ENCODE data around the gene CGNL1.

Gene CGNL1

DNA sequence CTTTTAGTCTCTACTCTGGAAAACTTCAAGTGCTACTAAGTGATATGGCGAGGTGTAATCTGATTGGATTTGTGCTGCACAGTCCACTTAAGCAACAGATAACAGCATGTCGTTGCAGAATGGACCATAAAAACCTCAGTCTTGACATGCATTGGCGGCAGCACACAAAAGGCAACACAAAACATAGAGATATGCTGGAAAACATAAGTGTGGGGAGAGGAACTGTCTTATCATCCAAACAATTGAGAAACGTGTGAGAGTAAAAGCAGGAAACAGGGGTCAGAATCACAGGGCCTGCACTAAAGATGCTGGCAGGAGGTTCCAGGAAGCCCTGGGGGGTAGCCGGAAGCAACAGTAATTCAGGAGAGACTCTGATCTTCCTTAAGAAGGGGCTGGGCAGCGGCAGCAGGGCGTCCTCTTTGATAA lies 82.1 kb downstream of the CGNL1 start:
- no peak for DNase-seq

DNA sequence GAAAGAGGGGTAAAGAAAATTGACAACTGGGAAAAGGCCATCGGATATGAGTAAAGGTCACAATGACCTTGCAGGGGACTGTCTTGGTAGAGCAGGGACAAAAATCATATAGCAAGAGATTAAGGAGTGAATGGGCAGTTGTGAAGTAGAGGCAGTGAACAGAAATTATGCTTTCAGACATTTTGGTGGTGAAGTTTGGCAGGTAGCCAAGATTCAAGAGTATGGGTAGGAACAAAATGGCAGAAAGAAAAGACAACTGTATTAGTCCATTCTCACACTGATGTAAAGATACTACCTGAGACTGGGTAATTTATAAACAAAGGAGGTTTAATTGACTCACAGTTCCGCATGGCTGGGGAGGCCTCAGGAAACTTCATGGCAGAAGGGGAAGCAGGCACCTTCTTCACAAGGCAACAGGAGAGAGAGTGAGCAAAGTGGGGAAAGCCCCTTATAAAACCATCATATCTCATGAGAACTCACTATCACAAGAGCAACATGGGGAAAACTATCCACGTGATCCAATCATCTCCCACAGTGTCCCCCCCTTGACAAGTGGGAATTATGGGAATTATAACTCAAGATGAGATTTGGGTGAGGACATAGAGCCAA lies 84.0 kb downstream of the CGNL1 start:
- no peak for DNase-seq

DNA sequence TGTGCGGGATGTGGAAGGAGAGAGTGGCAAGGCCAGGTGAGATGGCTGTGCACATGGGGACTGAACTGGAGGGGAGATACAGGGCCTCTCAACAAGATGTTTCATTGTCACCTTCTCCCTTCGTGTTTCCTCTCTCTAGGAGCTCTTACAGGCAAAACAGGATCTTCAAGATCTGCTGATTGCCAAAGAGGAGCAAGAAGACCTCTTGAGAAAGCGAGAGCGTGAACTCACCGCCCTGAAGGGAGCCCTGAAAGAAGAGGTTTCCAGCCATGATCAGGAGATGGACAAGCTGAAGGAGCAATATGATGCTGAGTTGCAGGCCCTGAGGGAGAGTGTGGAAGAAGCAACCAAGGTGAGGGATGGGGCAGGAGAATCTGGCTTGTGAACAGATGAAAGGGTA lies 85.2 kb downstream of the CGNL1 start:
- DNase-seq, result no peak

DNA sequence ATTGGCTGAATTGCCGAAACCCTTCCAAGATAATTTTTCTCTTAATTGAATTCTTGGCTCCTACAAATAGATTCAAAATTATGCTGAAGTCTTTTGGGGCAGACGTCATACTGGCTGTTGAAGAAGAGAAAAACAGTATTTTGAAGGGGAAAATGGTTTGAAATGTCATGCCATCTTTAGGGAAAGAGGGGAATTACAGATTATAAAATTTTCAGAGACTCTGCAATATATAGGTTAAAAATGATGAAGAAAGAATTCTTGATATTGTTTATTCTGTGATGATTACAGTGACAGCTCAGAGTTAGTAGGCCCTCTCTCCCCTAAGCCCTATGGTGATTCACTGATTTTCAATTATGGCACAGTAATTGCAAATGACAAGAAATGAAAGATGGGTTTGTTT lies 86.1 kb downstream of the CGNL1 start:
- DNase-seq, result no peak

DNA sequence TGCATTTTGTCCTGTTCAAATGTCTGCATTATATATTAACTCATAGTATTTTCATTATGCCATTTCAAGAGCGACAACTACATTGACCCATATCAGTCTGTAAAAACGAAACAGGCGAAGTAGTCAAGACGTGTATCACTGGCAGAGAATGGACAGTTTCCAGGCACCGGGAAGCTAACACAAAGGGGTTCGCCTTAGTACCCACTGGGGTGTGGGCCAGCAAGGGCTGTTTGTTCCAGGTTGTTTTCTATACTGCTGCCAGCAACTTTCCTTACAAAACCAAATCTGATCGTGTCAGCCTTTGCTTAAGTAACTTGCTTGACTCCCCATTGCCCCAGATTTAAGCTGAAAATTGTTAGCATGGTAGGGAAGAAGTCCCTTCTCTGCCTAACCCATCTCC lies 87.1 kb downstream of the CGNL1 start:
- DNase-seq, result no peak

DNA sequence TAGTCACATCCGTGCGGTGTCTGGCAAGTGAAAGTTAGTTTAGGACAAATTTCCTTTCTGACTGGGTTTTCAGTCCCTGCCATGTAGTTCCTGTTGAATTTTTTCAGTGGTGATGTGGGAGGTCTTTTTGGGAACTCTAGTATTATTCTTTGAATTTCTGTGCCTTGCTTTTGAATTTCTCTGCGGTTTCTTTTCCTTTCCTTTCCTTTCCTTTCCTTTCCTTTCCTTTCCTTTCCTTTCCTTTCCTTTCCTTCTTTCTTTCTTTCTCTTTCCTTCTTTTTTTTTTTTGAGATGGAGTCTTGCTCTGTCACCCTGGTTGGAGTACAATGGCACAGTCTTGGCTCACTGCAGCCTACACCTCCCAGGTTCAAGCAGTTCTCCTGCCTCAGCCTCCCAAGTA lies 88.2 kb downstream of the CGNL1 start:
- DNase-seq, result no peak

DNA sequence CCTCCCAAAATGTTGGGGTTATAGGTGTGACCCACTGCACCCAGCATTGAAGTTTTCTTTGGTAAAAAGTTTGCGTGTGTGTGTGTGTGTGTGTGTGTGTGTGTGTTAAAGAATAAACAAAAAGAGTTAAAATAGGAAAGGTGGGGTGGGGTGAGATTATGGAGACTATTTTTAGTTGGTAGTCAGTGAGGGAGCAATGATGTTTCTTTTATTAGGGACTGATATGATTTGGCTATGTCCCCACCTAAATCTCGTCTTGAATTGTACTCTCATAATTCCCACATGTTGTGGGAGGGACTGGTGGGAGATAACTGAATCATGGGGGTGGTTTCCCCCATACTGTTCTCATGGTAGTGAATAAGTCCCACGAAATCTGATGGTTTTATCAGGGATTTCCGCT lies 92.2 kb downstream of the CGNL1 start:
- no peak for DNase-seq

DNA sequence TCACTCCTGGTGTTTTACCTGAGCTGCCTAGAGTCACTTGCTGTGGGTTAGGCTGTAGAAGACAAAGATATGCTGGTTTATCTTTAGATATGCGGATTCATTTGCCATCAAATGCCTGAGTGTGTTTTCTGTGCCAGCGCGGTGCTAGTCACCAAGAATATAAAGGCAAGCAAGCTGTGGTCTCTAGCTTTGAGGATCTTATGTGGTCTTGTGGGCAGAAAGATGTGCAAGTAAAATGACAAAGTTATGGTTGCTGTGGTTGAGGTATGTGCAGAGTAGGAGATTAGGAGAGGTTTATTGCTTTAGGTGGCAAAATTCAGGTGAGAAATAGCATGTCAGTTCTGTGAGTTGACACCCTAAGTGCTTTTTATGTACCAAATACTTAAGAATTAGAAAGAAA lies 94.2 kb downstream of the CGNL1 start:
- DNase-seq, result no peak

DNA sequence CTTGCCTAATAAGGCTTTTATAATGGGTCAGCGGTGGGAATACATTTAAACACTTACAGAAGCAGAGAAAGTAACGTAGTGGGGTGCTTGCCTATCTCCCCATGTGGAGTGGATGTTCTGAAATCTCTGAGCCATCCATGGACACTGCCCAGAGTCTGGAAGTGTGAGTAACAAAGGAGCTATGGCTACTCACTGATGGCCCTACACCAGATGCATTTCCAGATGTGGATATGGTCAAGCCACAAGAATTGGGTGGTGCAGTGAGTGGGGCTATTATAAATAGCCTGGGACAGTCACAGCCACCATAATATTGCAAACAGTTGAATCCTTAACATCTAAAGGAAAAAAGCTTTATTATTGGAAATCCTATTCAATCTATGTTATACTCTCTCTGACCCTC lies 96.6 kb downstream of the CGNL1 start:
- DNase-seq, result no peak

DNA sequence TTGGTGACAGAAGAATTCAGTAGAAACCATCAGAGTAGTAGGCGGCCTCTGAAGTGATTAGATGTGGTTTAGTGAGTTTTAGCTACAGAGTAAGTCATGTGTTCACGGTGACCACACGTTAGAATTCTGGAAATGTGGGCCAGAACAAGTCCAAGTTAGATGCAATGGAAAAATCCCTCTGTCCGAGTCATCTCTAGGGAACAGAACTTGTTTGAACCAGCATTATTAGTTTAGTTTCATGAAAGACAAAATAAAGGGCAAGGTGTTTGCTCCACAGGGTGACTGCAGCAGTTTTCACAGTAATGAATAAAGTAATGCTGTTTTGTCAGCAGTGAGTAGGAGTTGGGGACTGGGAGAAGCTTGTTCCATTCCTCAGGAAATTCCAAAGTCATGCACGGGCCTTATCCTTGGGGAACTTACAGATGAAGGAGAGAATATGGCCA lies 100.2 kb downstream of the CGNL1 start:
- DNase-seq, result no peak

DNA sequence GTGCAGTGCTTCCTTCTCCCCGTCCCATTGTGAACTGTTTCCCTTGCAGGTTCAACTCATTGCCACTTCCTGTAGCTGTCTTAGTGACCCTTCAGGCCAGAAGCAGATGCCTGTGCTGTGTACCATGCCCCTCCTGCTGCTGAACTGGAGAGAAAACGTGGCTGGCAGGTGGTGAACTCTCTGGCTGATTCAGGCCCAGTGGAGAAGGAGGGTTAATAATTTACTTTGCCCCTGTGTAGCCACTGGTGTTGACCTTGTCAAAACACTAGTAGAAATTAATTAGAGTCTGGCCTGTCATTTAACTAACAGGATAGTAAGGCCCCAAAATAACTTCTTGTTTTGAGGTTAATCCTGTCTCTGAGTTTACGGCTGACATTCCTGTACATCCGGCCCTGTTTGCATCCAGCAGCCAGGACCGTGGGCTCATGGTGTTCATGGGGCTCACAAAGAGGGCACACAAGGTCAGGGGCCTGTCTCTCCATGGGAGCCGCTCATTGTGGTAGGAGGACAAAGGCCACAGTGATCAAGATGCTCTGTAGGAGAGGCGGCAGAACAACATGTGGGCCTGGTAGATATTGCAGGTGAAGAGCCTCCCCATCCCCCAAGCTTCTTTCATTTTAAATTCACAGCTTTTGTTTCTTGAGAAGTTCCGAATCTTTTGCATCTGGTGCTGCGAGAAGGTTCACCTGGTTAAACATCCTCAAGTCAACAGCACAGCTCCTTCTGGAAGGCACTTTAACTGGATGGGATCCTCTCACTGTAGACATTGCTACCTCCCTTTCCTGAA lies 101.6 kb downstream of the CGNL1 start:
- no peak for DNase-seq

DNA sequence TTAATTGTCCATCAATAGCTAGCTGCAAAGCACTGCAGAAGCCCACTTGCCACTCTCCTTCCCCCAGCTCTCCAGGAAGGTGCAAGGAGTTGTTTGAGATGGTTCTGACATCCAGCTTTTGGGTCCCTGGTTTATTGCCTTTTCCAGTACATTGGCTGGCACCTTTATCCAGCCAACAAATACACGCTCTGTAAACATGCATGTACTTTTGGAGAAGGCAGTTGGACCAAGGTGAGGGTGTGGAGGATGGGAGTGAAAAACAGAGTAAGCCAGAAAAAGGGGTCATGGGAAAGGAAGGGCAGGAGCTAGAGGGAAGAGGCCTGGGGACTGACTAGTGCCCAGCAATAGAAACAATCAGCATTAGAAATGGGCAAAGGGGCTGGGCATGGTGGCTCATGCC lies 102.7 kb downstream of the CGNL1 start:
- no peak for DNase-seq

DNA sequence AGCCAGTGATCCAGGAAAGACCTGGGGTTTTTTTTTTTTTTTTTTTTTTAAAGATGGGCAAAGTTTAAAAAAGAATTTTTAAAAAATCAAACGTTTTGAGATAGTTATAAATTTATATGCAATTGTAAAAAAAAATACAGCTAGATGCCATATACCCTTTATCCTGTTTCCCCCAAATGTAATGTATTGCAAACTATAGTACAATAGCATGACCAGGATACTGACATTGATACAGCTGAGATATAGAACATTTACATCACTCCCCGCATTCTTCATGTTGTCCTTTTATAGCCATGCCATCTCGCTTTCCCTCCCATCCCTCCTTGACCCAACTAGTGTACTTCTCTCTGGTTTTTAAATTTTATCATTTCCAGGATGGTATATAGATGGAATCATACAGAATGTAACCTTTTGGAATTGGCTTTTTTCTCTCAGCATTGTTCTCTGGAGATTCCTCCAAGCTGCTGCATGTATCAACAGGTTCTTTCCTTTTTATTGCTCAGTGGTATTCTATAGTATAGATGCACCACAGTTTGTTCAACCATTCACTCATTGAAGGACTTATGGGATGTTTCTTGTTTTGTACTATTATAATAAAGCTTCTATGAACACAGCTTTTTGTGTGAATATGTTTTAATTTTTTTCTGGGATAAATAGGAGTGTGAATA lies 104.9 kb downstream of the CGNL1 start:
- no peak for DNase-seq

DNA sequence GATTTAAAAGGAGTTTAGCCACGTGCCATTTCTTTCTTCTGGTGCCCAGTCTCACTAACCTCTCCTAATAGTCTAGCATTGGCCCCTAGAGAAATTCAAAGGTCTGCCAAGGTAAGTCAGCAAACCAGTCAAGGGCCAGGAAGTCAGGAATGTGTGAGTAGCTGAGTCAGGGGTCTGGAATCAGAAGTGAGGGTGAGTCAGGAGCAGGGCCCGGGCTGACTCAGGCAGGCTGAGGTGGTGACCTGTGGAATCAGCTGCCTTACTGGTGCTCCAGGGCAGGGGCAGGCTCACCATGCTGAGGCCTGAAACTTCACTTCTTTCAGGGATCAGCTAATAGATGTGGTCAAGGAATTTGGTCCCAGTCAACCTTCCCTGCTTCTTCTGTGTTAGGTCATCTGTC lies 109.6 kb downstream of the CGNL1 start:
- no peak for DNase-seq

DNA sequence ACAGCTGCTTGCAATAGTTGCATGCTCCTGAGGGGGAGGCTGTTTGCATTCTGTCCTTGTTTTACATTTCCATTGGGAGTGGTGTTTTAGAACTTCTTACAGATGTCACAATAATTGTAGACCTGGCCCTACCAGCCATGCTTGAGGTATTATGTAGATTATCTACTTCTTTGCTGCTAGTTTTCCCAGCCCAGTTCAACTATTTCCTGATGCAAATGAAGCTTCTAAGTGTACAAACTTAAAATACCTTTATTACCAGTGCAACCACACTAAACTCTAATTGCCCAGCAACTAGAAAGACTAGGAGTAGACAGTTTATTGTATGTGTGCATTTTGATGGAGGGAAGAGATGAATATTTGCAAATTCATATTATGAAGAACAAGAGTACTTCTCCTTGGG lies 110.5 kb downstream of the CGNL1 start:
- DNase-seq, result no peak

DNA sequence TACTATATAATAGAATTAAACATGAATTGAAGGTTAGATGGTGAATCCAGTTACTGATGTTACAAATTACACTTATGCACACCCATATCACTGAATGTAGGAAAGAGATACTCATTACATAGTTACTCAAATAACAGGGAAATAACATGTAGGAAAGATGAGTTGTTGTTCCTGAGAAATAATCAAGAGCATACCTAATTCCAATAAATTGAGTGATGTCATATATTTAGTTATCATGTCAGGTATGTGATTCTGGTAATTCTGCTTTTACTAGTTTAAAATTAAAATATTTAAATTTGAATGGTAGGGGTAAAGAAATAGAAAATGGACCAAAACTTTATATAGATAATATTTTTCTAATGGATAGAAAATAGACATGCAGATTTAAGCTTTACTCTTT lies 112.8 kb downstream of the CGNL1 start:
- DNase-seq, result no peak

DNA sequence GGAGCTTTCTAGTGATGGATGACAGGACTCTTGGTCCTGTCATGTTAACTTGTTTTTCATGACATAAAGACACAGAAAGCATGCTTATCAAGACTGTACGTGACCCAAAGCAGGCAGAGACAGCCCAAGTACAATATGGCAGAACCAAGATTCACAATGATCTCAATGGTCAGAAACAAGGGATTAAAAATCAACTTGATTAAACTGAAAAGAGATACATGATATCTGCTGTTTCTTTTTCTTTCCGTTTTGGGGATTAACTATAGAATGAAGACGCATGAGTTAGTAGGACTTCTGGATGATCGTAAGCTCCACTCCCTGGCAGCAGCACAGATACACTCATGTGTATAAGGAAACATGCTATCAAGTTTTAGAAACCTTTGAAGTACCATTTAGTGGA lies 117.0 kb downstream of the CGNL1 start:
- no peak for DNase-seq

DNA sequence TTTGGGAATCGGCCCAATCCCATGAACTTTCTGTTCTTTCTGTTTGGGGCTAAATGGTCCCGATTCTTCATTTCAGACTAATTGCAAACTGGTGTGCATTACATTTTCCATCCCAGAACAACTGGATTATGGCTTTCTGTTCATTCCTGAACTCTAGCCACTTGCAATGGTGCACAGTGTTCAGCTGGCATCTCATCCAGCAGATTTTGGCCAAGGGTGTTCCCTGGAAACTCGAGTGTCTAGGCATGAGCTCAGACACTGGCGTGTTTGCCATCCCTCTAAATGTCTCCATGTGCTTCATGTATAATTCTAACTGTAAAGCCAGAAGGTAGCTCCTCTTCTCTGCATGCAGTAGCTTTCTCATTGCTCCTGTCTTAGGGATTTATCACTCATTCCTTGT lies 118.3 kb downstream of the CGNL1 start:
- DNase-seq, result no peak

DNA sequence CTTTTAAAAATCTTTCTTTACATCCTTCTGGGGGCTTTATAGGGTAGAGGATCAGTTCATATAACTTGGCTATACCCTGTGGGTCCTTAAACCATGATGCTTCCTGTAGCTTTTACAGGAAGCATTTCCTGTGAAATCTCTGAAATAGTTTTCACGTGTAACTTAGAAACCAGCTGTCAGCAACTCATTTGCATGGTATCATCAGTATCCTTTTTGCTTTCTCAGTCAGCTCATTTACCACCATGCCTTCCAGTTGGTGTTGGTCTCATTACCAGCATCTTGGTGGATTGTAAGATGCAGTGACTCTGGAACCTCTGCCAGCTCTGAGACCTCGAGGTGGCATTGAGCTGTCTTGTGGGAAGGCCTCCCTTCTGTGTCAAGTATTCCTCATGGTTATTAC lies 118.7 kb downstream of the CGNL1 start:
- DNase-seq, result no peak

DNA sequence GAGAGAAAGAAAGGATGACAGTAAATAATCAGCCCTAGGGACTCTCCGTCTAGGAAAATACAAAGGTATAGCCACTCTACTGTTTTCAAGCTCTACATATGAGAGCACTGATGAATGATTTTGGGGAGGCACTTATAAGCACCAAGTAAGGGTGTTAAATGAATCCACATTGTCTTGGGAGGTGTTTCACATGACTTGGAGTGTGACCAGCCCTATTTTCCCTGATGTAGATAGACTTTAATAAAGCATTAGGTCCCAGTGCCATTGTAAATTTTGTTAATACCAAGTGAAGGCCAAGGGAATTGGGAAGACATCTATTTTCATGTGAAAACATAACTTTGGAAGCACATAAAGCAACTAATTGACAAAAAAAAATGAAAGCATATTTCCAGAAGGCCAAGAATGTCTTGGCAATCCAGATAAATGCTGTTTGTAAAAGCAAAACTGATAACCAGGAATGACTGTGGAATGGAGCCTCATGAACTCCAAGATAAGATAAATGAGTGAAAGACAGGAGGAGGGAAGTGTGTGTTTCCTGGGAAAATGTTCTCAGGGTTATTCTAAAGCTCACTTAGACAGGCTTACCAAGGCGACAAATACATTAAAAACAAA lies 119.4 kb downstream of the CGNL1 start:
- DNase-seq, result no peak

DNA sequence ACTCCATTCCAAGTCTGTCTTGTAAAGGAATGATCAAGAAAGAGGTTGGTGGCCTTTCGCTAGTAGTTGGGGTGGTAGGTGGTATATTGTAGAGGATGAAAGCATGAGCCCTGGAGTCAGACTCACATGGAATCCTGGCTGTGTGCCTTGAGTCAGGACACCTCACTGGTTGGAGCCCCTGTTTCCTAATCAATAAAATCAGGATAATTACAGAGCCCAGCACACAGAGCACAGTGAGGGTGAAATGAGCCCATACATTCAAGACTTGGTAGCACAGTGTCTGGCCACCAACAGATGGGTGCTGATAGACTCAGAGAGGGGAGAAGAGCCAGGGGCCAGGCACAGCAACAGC lies 120.3 kb downstream of the CGNL1 start:
- no peak for DNase-seq

DNA sequence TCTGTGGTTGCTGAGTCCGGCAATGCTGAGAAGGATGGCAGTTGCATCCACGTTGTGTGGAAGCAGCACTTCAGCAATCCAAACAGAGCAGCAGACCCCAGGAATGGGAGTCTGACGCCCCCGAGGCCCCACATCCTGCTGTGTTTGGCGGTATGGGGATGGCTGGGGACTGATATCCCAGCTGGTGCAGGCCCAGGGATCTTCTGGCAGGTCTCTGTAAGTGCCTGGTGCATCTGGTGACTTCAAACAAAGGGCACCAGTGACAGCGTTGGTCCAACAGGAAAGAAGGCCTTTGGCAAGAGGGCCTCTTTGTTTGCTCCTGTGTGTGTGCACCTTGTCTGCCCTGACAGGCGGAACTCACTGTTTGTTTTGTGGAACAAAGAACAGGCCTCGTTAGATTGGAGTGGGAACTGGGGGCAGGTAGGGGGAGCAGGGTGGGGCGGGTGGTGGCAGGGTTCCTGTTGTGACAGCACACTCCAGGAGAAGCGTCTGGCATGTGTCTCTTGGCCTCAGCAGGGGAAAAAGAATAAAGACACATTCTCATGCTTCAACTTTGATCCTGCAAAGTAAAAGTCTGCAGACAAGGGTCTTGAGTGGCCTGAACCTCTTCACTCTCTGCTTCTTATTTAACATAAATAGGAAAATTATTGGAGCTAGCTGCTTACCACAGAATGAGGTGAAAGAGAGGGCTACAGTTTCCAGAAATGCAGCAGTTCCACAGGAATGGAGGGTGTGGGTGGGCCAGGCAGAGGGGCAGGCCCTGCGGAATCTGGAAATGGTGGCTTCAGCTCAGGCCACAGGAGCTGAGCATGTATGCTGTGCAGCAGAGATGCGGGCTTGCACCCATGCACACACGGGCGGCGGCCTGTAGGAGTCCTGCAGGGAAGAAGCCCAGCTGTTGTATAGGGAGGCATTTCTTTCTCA lies 120.9 kb downstream of the CGNL1 start:
- no peak for DNase-seq

DNA sequence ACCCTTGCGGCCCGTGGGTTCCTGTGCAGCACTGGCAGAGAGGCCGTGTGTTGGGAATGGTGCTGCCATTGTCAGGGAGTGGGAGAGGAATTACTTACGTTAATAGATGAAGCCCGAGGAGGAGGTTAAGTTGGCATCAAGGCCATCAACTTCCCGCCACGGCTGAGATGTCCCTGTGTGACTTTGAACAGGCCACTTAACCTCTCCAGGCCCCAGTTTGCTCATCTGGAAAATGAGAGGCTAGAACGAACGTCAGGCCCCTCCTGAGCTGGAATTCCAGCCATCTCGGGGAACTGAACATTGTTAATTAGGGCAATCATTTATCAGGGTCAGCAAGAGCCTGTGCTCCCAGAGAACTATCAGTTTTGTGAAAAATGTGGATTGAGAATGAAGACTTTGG lies 124.0 kb downstream of the CGNL1 start:
- no peak for DNase-seq

Measured in suppressor macrophage (primary cell).